HG03432 (cell line): ENCODE results near the gene RUNX2.

Experiments
- ATAC-seq: cut with Tn5 transposase; IDR thresholded peaks from one replicate; pipeline ENCODE4 v1.9.1; 2021; ENCODE audit warnings: mild to moderate bottlenecking, moderate library complexity; ENCODE audit not compliant: unreplicated experiment

RUNX2 gene

DNA sequence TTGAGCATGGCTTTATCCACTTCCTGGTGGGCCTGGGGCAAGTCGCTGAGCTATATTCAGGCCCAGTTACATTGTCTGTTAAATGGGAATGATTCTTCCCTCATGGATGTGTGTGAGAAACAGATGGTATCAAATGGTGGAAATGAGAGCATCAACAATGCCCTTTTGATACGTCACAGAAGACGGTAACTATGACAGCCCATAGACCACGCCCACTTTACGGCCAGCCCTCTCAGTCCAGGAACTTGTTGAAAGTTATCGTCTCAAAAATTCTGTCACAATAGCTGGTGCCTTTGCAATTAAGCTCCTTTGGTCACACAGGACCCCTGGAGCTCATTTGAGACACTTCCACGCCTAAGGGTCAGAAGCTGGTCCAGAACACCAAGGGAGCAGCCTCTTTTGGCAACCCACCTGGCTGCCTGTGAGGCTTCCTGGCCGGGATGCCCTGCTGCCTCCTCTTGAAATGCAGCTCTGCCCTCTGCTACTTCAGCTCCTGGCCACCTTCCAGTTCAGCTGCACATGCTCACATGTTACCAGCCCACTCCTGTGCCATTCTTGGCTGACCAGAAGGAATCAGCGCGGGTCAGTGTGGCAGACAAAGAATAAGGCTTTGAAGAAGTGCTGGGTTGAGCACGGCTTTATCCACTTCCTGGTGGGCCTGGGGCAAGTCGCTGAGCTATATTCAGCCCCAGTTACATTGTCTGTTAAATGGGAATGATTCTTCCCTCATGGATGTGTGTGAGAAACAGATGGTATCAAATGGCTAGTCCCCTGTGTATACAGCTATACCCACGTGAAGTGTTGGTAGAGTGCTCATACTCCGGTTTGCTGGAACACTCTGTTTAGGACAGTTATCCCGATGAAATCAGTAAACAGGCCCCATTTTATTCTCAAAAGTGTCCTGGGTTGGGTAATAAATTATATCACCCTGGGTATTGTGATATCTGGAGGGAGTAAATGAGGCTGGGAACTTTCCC lies 248.8 kb downstream of the RUNX2 start:
- ATAC-seq: no peak

DNA sequence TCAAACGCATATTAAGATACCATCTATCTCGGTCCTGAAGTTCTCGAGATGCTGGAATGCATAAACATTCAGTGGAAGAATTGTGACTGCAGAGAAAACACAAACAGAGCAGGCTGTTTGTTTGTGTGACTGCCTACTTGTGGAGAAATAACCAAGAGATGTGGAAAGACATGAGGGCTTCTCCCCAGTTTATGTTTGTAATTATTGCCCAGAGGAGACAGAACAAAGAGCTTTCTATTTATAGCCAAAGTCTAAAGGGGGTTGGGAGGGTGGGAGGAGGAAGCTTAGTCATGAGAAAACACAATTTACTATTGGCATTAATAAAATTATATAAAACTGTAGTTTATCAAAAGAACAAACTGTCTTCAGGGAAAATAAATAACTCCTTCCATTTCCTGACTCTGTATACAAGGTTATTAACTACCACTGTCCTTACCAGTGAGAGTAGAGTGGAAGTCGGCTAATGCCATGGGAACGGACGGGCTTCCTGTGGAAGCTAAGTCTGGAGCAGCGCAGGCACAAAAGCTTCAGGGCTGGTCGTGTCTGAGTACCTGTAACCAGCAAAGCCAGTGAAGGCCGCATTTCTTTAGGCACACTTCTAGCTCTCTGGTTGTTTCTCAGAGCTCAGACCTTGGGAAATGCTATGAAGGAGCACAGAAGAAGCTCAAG lies 249.8 kb downstream of the RUNX2 start:
- ATAC-seq: no peak

DNA sequence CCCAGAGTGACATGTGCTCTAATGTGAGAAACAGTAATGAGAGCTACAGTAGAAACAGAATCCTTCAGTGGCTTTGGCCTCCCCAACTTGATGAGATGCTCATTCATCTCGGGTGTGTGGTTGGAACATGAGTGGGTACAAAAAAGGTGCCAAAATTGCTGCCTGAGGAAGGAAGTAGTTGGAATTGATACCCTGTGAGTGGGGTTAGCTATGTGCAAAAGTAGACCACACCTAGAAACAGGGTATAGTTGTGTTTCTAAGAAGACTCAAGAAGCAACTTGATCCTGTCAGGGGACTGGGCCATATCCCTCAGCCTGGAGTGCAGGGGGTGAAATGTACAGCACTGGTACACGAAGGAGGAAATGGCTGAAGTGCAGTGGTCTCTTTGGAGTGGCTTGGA lies 256.0 kb downstream of the RUNX2 start:
- ATAC-seq: no peak

DNA sequence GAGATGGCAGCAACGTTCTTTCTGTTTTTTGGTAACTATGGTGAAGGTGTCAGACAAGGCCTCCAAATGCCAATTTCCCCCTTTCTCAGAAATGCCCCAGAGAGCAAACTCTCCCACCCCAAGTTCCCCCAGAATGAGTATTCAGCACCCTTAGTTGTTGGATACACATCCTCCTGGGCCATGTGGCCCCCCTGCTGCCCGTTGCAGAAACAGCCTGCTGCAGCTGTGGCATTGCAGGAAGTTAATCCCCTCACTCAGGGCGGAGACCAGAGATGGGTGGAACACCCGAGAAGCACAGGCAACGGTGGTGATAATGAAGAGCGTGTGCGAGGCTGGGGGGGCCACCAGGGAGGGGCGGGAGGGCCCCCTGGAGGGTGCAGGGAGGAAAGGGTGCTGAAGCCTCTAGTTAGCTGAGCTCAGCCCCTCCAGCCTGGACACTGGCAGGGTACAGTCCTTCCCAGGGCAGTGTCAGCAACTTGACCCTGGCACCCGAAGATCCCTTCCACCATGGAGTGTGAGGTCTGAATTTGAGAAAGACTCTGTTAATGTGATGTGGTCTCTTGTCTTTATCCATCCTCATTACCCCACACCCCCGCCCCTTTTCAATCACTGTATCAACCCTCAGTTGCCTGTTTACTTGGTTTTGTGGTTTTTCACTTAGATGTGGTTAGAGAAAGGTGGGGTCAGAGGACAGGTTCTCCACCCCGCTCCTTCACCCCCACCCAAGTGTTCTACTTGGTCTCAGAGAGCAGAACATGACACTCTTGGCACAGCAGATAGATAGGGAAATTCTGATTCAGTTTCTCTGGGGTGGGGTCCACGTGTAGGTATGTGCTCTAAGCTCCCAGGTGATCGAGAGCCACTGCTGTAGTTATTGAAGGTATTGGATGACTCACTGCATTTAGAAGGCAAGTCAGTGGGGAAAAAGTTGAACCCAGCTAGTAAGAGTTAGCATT lies 258.4 kb downstream of the RUNX2 start:
- no peak for ATAC-seq

DNA sequence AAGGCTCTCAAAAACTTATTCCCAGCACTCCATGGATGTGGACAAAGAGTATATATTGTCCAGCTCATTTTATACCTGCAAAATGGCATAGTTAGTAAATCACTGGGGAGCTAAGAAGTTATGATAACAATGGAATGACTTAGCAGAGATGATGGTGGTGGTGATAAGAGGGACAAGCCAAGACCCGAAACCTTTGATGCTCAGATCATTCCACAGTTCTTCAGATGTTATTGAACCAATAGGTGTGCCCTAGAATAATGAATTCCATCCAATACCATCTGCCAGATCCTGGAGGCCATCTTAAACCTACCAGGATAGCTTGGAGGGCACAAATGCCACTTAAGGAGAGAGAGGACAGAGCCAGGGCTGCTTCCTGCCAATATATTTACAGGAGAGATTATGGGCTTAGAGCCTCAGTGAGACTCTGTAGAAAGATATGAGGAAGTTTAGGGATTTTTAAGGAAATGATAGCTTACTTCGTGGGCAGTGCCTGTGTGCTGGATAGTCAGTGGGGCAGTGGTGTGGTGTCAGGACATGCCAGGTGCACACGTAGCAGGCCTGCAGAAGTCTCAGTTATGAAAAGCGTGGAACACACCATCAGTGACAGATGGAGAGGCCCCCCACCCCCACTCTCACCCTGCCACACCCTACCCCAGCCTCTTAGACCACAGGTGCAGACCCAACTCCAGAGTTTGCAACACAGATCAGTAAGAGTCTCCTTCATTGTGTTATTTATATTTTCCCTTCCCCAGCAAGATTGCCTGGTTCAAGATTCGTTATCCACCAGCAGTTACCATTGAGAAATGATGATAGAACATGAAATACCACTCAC lies 259.3 kb downstream of the RUNX2 start:
- no peak for ATAC-seq

DNA sequence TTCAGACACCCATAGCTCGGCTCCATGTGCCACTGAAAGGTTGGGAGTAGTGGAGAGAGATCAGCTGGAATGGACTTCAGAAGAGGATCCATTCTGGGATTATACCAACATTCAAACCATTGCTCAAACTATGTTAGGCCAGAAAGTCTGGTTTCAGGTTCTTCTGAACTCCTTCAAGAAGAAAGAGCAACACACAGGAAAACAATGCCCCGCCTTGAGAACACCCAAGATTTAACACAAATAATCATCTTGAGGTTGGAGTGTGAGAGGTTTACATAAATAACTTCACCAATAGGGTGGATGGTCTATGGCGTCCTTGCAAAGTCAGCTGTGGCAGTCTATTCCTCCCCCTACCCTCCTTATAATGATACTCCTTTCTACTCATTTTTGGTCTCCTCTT lies 261.2 kb downstream of the RUNX2 start:
- ATAC-seq: no peak

DNA sequence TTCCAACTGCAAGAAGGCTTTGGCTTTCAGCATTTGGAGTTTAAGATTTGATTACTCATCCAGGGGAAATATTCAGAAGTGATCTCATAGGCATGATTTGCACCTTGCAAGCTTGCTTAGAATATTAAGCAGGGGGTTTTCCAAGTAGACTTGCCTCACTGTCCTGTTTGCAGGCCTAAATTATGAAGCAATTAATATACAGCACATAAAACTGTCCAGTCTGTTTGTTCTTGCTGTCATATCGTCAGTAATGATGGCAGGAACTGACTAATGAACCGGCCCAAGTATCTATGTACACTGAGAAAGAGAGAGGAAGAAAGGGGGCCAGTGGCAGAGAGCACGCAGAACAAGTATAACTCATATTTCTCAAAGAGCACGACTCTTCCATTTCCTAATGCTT lies 262.1 kb downstream of the RUNX2 start:
- no peak for ATAC-seq

DNA sequence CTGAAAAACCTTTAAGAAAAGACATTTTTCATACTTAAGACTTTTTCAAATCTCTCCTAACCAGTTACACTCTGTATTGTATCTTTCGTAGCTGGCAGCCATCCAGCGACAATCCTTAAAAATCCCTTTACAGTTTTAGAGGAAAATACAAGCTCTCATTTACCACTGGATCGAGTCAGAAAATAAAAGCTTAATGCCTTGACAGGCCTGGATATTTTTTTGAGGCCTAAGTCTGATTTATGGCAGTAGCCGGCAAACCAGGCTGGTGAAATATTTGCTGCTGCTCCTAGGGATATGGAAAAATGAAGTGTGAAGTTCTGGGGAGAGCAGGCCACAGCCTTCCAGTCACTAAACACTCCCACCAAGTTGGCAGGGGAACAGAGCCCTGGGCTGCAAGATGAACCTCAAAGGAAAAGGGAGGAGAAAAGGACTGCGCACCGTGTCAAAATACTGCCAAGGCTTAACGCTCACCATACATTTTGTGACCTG lies 262.6 kb downstream of the RUNX2 start:
- no peak for ATAC-seq

DNA sequence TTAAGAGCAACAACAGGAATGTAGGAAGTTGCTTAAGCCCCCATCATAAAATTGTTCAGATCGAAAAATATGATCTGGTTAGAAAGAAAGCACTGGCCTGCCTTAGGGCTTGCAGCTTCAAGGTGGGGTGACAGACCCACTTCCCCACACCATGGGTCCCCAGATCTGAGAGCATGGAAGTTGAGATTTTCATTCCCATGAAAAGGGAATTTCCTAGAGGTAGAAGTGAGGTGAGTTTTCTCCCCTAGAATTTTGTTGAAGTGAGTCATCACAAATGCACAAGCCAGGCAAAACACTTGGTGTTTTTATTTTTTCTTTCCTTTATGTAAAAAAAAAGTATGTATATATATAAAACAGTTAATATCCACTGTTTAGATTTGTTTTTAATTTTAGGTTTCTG lies 263.2 kb downstream of the RUNX2 start:
- ATAC-seq: no peak

DNA sequence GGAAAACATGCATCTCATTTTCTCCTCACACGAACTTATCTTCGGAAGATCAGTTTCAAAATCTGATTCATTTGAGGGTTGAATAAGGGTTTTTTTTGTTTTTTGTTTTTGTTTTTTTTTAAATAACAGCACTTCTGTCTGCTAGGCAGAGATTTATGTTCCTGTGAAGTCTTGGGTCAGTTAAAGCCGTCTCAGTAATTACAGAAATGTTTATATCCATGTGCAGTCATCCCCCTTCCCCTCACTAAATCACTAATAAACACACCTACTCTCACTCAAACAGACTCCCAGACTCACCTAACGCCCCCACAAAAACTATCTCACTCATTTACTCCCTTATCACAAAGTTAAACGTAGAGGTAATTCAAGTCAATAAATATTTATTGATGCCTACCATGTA lies 263.8 kb downstream of the RUNX2 start:
- ATAC-seq: no peak

DNA sequence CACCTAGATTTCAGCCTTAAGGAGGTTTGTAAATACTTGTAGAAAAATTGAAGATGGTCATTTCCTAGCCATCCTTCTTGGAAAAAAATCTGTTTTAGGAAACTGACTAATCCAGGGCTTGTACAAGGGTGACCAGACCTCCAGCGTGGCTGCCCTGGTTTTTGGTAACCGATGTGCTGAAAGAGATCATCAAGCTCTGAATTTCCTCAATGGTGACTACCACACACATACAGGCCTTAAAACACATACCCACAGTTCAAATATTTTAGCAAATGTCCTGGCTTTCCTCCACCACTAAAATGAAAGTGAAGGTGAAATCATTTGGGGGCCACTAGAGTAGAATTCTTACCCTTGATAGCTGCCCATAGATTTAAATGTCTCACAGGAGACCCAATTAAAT lies 264.9 kb downstream of the RUNX2 start:
- ATAC-seq: no peak

DNA sequence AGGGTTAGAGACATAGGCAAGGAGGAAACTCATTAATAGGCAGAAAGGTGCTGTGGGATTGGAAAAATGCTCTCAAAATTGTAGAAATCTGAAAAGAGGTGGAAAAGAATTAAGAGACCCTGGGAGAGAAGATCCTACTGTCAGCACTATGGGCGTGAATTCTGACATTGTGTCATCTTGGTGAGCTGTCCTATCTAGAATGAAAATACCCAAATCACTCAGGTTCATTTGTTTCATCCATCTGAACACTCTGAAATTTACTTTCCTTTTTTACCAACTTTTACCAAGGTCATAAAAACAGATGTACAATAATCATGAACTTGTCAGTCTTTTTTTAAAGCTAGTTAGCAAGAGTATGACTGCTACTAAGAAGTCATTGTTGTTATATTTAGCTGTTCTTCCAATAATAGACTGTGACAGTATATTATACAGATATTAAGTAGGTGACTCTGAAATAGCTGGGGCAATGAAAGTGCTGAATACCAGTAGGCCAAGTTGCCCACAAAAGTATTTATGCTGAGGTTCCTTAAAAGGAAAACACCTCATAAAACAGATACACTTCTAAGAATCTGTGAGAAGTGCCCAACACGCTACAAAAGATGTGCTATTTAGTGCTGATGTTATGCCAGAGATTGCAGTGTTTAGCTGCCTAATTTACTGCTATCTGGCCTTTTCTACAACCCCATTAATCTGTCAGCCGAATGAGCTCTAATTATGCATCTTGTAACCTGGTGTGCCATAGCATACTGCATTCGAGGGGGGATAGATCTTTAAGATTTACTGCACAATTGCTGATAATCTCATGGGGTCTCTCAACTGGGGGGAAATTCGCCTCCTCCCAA lies 267.1 kb downstream of the RUNX2 start:
- ATAC-seq: no peak

DNA sequence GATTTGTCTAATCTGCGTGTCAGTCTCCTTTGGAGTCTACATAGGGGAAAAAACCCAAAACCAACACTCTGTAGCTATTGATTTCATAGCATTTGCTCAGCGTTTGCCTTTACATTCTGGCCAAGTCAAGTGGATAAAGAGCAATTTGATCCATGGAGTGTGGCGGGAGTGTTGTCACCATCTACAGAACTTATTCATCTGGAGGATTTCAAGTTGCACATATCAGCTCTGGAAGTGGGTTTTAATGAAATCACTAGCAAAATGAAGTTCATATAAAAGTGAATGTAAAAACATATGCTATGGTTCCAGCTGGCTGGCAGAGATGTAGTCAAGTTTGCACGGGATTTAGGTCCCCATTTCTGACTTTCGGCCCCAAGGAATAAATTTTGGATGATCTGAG lies 269.3 kb downstream of the RUNX2 start:
- ATAC-seq: no peak

DNA sequence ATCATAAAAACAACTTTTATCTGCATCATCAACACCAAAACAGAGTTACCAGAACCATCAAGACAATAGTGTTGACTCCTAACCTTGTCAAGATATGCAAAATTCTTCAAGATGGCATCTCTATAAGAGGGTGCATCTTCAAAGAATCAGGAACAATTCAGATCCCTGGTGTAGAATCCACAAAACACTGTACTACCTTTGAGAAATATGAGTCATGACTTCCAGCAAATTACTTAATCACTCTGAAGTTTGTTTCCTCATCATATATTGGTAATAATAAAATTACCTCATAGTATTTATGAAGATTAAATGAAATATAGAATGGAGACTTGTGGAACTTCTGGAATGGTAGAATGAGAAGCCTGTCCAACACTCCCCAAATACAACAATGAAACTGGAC lies 270.9 kb downstream of the RUNX2 start:
- ATAC-seq: no peak

DNA sequence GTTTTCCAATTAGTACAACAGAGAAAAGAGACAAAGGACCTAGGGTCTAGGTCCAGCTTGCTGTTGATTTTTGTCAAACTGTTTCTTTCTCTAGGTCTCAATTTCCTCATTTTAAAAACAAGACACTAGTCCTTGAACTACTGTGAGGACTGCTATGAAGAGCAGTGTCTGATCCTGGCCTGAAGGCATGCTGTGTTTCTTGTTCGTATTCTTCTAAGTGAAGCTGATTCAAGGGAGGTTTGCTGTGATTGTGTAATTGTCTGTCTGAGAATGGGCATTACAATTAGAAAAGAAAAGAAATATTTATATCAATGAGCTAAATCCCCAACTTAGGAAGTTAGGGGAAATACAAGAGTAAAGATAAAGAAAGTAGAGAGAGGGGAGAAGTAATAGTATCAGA lies 277.8 kb downstream of the RUNX2 start:
- ATAC-seq: no peak

DNA sequence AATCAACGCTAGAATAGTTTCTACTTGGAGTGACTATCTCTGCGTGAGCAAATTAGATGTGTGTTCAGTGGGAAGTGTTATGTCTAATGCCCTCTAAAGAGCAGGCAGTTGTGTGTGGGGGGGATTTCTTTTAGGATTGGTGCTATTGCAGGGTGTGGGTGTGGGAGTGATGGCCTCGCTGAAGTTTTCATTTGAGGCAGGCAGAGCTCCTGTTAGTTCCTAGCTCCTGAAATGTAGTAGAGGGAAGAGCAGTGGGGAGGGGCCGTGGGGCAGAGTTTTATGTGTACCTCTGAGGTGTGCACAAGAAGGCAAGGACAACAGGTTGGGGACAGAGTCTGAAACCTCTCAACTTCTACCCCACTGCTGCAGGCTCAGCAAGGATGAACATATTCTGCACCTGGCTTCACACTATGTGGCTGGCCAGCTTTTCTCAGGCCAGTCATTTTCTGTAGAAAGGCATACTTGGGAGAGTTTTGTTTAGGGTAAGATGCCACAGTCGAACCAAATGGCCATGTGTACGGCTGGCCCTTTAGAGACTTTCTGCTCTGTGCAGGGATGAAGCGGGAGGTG lies 278.8 kb downstream of the RUNX2 start:
- no peak for ATAC-seq

DNA sequence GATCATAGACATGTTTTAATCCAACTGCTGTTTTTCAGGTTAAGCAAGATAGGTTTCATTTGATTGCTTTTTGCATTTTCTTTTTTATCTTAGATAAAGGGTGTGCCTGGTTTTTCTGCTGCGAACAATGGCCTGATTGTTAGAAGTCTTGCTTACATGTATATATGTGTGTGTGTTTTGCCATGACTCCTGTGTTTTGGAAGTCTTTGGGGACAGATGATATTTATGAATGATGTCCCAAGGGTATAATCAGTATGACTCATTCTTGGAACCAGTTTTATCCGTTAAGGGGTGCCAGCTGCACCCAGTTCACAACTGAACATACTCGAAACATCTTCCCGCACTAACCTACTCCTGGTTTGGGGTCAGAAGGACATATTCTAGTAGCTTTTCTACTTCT lies 279.7 kb downstream of the RUNX2 start:
- no peak for ATAC-seq

DNA sequence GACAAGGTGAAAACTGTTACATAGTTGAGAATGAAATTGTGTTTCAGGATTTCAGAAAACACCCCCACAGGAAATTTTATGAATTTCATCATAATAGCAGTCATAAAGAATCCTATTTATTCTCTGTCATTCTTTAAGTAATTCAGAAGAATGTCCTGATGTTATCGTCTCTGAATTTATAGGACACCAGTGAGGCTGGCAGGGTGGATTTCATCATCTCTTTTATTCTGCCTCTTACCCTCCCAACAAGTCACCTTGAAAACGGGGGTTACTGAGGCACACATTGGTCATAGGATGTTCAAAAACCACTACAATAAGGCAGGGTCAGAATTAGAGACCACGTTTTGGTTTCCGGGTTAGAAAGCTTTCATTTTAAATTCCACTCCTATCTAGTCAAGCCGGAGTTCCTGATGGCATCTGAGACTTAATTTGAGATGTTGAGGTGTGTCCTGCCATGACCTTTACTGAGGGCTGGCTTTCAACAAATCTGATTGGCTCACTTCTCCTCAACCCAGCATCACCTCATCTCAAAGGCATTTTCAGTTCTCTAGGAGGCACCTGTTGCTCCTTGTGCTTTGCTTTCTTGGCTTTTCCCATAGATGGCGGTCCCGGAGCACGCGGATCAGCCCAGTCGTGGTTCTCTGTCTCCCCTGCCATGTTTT lies 280.3 kb downstream of the RUNX2 start:
- ATAC-seq: no peak
